Measurements from ENCODE around the gene ATP13A3. TPM values are rescaled to one million over a fixed set of nuclear protein-coding genes. Genes with fewer than 3 reads are reported as not detected.

ATP13A3 gene
- total RNA-seq, 6 donors from 2014 or later = 67.9 to 152 (median 94.6) TPM

DNA sequence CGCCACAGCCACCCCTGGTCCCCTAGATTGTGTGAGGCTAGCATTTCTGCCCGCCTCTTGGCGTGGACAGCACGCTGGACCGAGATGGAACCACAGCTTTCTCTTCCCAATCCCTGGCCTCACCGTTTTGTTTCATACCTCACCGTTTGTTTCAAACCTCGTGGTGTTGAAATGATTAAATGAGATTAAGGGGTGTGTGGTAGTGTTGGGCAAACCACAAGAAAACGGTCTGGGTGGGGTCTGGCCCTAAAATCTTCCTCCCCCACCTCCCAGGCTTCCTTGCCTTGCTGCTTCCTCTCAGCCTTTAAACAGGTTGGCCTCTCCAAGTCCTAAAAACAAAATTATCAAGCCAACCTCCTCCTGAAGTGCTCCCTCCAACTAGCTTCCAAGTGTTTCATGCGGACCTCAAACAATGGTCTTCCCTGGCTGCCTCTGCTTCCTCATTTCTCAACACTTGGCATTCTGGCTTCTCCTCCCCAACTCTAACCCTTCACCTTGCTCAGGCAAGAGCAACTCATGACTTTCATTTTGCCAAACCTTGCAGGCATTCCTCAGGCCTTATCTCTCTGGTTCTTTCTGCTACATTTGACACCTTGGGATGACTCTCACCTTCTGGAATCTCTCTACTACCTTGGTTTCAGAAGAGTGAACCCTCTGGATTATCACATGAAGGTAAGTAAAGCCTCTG is 1.4 kb upstream of the ATP13A3 start:
- TF ChIP-seq EP300 (IDR thresholded peaks at IDR 0.05) (no peak), POLR2AphosphoS5 (IDR thresholded peaks at IDR 0.05) (no peak), POLR2A (IDR thresholded peaks at IDR 0.05) (no peak)
- TF ChIP-seq, protein P1, sequence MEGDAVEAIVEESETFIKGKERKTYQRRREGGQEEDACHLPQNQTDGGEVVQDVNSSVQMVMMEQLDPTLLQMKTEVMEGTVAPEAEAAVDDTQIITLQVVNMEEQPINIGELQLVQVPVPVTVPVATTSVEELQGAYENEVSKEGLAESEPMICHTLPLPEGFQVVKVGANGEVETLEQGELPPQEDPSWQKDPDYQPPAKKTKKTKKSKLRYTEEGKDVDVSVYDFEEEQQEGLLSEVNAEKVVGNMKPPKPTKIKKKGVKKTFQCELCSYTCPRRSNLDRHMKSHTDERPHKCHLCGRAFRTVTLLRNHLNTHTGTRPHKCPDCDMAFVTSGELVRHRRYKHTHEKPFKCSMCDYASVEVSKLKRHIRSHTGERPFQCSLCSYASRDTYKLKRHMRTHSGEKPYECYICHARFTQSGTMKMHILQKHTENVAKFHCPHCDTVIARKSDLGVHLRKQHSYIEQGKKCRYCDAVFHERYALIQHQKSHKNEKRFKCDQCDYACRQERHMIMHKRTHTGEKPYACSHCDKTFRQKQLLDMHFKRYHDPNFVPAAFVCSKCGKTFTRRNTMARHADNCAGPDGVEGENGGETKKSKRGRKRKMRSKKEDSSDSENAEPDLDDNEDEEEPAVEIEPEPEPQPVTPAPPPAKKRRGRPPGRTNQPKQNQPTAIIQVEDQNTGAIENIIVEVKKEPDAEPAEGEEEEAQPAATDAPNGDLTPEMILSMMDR (IDR thresholded peaks at IDR 0.05) = no peak
- no peaks in the 10 kb centered on the region for H3K9me3 ChIP-seq
- H3K4me3 ChIP-seq = peak overlapping the region in 3 of 4 donors; percentile 72 to 75 (median 72)
- H3K36me3 ChIP-seq = no peaks in the 10 kb centered on the region
- DNase-seq (no peak), ATAC-seq (ENCODE audit: low FRiP score in 2 of 2) (no peak)
- H3K27me3 ChIP-seq = no peaks in the 10 kb centered on the region
- H3K27ac ChIP-seq = peak overlapping the region in 3 of 4 donors; percentile 42 to 95 (median 90)
- peaks cover 21 to 49% (median 31%) of the 10 kb centered on the region in 4 donors for H3K4me1 ChIP-seq
- 44 to 54% methylated on average over 10 of the region's 10 CpGs for WGBS, 2 donors

DNA sequence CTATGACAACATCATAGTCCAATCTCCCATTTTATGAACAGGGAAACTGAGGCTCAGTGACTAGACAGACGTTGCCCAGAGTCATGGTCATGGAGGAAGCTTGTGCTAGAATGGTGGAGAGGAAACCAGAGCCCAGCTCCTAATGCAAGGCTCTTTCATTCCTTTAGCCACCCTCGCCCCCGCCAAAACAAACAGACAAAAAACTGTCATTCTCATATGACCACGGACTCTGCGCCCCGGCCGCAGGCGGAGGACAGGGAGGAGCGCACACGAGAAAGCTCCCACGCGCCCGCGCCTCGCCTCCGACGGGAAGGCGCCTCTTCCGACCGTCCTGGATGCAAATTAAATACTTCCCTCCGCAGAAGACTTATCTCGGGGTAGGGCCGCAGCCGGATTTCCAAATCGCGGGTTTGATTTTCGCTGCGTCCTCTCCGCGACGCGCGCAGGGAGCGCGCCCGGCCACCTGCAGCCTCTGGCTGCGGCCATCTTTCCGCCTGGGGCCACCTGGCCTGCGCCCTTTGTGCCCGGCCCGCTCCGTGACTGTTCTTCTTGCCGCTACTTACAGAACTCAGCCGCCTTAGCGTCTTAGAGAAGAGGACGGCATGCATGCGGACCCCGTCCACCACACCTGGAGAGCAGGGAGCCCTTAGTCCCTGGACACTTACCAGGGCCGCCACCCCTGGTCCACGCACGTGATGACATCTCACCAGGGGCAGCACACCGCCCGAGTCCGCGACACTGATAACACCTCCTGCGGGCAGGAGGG is 670 bp upstream of the ATP13A3 start:
- ATAC-seq (ENCODE audit: low FRiP score in 2 of 2) (peak; percentile 34 to 72), DNase-seq (peak; percentile 47 to 91)
- no peaks in the 10 kb centered on the region for H3K27me3 ChIP-seq
- peak overlapping the region; percentile 48 to 75 (median 72) for H3K4me3 ChIP-seq
- H3K27ac ChIP-seq = peak overlapping the region; percentile 90 to 95 (median 92)
- H3K36me3 ChIP-seq = no peaks in the 10 kb centered on the region
- peaks cover 21 to 49% (median 31%) of the 10 kb centered on the region in 4 donors for H3K4me1 ChIP-seq
- no peaks in the 10 kb centered on the region for H3K9me3 ChIP-seq
- no peak for TF ChIP-seq EP300 (IDR thresholded peaks at IDR 0.05)
- no peak for TF ChIP-seq POLR2A (IDR thresholded peaks at IDR 0.05)
- no peak for TF ChIP-seq POLR2AphosphoS5 (IDR thresholded peaks at IDR 0.05)
- TF ChIP-seq, protein P1 (IDR thresholded peaks at IDR 0.05) = no peak
- 10 to 50% methylated on average over 2 to 54 of the region's 56 CpGs for WGBS, 2 donors

DNA sequence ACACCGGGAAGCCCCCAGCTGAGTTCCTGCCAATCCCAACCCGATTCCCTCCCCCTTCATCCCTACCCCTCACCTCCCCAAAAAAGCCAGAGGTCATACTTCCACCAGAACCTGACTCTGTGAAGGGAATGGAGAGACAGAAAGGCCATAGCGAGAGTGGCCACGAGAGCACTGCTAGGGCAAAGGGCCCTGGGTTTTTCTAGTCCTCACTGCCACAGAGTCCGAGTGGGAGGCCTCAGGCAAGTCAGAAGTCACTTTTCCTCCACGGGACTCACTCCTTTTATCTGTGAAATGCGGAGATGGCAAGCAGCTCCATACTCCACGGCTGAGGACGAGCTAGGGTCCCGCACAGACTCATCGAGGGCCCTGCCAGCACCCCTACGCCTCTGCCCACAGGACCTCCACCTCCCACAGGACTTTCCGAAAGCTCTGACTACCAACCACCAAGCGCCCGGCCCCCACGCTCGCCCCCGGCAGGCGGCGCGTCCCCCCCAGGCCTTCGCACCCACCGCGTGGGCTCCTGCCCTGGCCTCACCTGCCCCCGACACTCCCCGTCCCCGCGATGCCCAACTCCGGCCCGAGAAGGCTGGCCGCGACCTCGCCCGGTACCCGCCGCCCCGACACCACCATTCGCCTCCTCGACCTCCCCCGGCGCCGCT is 792 bp downstream of the ATP13A3 start:
- peak; percentile 3 to 12 for ATAC-seq (ENCODE audit: low FRiP score in 2 of 2)

DNA sequence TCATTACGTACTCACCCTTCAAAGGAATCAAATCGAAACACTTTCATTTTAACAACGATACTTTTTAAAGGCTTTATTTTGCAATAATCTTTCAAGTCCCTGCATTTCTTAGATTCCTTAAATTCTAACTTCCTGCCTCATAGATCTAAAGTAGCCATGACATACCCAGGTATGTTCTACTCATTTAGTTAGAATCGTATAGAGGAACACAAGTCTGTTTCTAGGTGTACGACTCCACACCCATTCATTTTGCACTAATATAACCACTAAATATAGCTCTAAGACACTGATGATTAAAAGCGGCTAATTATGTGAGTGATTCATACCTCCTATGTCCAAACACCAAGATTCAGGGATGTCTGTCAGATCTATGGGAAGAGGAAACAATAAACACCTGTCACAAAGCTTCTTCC is 1.3 kb downstream of the ATP13A3 start:
- TF ChIP-seq EP300 (IDR thresholded peaks at IDR 0.05) (no peak), POLR2A (IDR thresholded peaks at IDR 0.05) (peak in 1 of 4 donors; percentile 37)
- TF ChIP-seq, protein P1 (IDR thresholded peaks at IDR 0.05) = no peak
- Histone ChIP-seq H3K27me3 (no peaks in the 10 kb centered on the region), H3K9me3 (no peaks in the 10 kb centered on the region), H3K27ac (peak overlapping the region; percentile 90 to 95 (median 92)), H3K4me3 (peak overlapping the region; percentile 66 to 75 (median 72)), H3K4me1 (peaks cover 26 to 61% (median 41%) of the 10 kb centered on the region in 4 donors), H3K36me3 (no peaks in the 10 kb centered on the region)
- ATAC-seq (ENCODE audit: low FRiP score in 2 of 2) = no peak
- no peak for DNase-seq
- WGBS, 2 donors = 35% methylated on average over 6 of the region's 6 CpGs

More for the DNA sequence above, 792 bp downstream of the ATP13A3 start:
- Histone ChIP-seq H3K27ac (peak overlapping the region; percentile 90 to 95 (median 92)), H3K9me3 (no peaks in the 10 kb centered on the region), H3K27me3 (no peaks in the 10 kb centered on the region), H3K4me3 (peak overlapping the region; percentile 66 to 75 (median 72)), H3K4me1 (peaks cover 22 to 57% (median 37%) of the 10 kb centered on the region in 4 donors), H3K36me3 (no peaks in the 10 kb centered on the region)
- DNase-seq = peak; percentile 39 to 92
- TF ChIP-seq POLR2A (IDR thresholded peaks at IDR 0.05) (peak in 1 of 4 donors; percentile 36), EP300 (IDR thresholded peaks at IDR 0.05) (no peak), POLR2AphosphoS5 (IDR thresholded peaks at IDR 0.05) (no peak)
- TF ChIP-seq, protein P1 (IDR thresholded peaks at IDR 0.05) = peak in 4 of 6 experiments; percentile 17 to 58 (median 26)
- 3 to 10% methylated on average over 12 to 19 of the region's 42 CpGs for WGBS, 2 donors

All from upper lobe of left lung (tissue), 6 donors.